Measurements from ENCODE around the gene TTBK1.

- TF ChIP-seq, protein P1, sequence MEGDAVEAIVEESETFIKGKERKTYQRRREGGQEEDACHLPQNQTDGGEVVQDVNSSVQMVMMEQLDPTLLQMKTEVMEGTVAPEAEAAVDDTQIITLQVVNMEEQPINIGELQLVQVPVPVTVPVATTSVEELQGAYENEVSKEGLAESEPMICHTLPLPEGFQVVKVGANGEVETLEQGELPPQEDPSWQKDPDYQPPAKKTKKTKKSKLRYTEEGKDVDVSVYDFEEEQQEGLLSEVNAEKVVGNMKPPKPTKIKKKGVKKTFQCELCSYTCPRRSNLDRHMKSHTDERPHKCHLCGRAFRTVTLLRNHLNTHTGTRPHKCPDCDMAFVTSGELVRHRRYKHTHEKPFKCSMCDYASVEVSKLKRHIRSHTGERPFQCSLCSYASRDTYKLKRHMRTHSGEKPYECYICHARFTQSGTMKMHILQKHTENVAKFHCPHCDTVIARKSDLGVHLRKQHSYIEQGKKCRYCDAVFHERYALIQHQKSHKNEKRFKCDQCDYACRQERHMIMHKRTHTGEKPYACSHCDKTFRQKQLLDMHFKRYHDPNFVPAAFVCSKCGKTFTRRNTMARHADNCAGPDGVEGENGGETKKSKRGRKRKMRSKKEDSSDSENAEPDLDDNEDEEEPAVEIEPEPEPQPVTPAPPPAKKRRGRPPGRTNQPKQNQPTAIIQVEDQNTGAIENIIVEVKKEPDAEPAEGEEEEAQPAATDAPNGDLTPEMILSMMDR (IDR thresholded peaks at IDR 0.05) = peak in 4 of 7 experiments; percentile 9 to 60 (median 36)
- TF ChIP-seq POLR2A (IDR thresholded peaks at IDR 0.05) = no peak
These were observed 91.3 kb downstream of the TTBK1 start for GRCh38 chr6:43334466-43335095.
